Measurements from ENCODE around the gene FNDC3B. TPM values are rescaled to one million over a fixed set of nuclear protein-coding genes. Genes with fewer than 3 reads are reported as not detected.

FNDC3B gene
- total and polyA plus RNA-seq, 2 of the 8 experiments (the other 6 are each of a cell fraction or from before 2014, with no cell fraction given), result 14.1 to 44.4 TPM

DNA sequence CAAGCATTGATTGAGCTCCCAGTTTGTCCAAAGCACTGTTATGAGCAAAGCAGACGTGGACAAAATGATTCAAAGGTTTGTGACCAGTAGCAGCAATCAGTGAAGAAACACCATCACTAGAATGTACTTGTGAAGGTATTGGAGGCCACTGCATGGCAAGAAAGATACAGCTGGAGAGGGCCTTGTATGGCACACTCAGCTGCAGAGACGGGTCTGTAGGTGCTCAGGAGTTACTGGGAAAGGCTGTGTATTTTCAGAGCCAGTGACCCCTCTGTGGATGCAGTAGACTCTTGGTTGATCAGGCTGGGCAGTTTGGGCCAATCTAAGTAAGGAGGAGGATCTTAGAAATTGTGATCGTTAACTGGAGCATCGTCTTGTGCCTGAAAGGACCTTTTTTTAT is 288.9 kb downstream of the FNDC3B start:
- Histone ChIP-seq H3K18ac (ENCODE audit: extremely low read depth, low read length) (no peak overlapping the region), H3K23me2 (ENCODE audit: low read depth, low read length) (no peaks in the 10 kb centered on the region), H3K4me2 (ENCODE audit: insufficient read depth in 1 of 2, low read depth in 2 of 2, low read length in 2 of 2) (no peak overlapping the region), H3K56ac (replicated peaks; ENCODE audit: insufficient read length, low read depth, low read length) (no peak overlapping the region), H2BK12ac (ENCODE audit: low read depth, low read length) (no peak overlapping the region), H4K91ac (replicated peaks; ENCODE audit: insufficient read length, low read length) (no peak overlapping the region), H3K4me3 (ENCODE audit: extremely low read depth in 1 of 4, insufficient read depth in 2 of 4, low read depth in 3 of 4, low read length in 4 of 4) (no peak overlapping the region), H3K9ac (replicated peaks in 1 of 4; ENCODE audit: extremely low read depth in 1 of 4, low read depth in 3 of 4, low read length in 3 of 4) (no peak overlapping the region), H3K9me3 (ENCODE audit: insufficient read depth in 2 of 2, low read depth in 1 of 2, low read length in 1 of 2) (no peaks in the 10 kb centered on the region), H4K5ac (ENCODE audit: insufficient read length, low read depth, low read length) (no peak overlapping the region), H3K23ac (ENCODE audit: insufficient read length) (no peak overlapping the region), H3K79me2 (ENCODE audit: control insufficient read depth in 1 of 2, insufficient read depth in 2 of 2, low read length in 2 of 2) (no peaks in the 10 kb centered on the region), H3K79me1 (ENCODE audit: low read depth, low read length) (no peaks in the 10 kb centered on the region; the same call in 1 of the 2 replicates), H2BK15ac (ENCODE audit: low read length) (no peak overlapping the region), H2AK5ac (ENCODE audit: low read depth, low read length) (no peak overlapping the region), H4K8ac (ENCODE audit: extremely low read depth, insufficient read depth, low read length) (no peak overlapping the region), H3K4me1 (replicated peaks in 1 of 4; ENCODE audit: control insufficient read depth in 3 of 4, insufficient read depth in 4 of 4, low read length in 3 of 4) (no peaks in the 10 kb centered on the region), H3K27me3 (replicated peaks in 1 of 4; ENCODE audit: control insufficient read depth in 3 of 4, extremely low read depth in 1 of 4, insufficient read depth in 3 of 4, low read length in 3 of 4) (no peaks in the 10 kb centered on the region), H2BK120ac (replicated peaks; ENCODE audit: low read depth, low read length) (no peak overlapping the region), H3K27ac (ENCODE audit: low read depth, low read length) (no peak overlapping the region), H2AFZ (ENCODE audit: low read length) (no peak overlapping the region), H3K36me3 (ENCODE audit: control insufficient read depth in 2 of 4, insufficient read depth in 4 of 4, low read length in 3 of 4) (peaks cover 3 to 30% (median 13%) of the 10 kb centered on the region in 4 experiments; a peak in 7 of 8 replicates), H3K4ac (replicated peaks; ENCODE audit: insufficient read length, low read depth, low read length) (no peak overlapping the region), H4K20me1 (replicated peaks in 1 of 2; ENCODE audit: control insufficient read depth in 1 of 2, insufficient read depth in 2 of 2, low read length in 2 of 2) (no peaks in the 10 kb centered on the region), H3K14ac (ENCODE audit: insufficient read length) (no peak overlapping the region), H2BK5ac (ENCODE audit: low read depth, low read length) (no peak overlapping the region), H2BK20ac (ENCODE audit: low read length) (no peak overlapping the region)
- FAIRE-seq (no peak), DNase-seq (ENCODE audit: low read depth in 1 of 2, low spot score in 2 of 2) (no peak)
- CTCF ChIA-PET (ENCODE audit: partially characterized antibody), result interaction anchor here (1.1 to 3.0 kb wide), 9 partner anchors 10 to 454 kb away, joined by 3 to 20 read pairs (median 5); no protein-coding TSS in a partner anchor
- POLR2A ChIA-PET (ENCODE audit: partially characterized antibody), result no interaction called here
- 90% methylated on average over 4 of the region's 4 CpGs; no CpG with 5 or more reads in 1 of the 2 experiments for WGBS, 2 experiments (ENCODE audit: extremely low coverage in 1 of 2, insufficient coverage in 1 of 2, insufficient read length in 1 of 2, insufficient replicate concordance in 2 of 2, low coverage in 1 of 2, low lambda C conversion rate in 2 of 2, missing lambda C conversion rate in 1 of 2)
- TF ChIP-seq JUN (IDR thresholded peaks at IDR 0.05; ENCODE audit: low read depth, low read length) (no peak), JUND (IDR thresholded peaks at IDR 0.05; ENCODE audit: low read length) (no peak), RXRA (IDR thresholded peaks at IDR 0.05; ENCODE audit: insufficient read depth, low read depth, low read length) (no peak), SP4 (IDR thresholded peaks at IDR 0.05; ENCODE audit: low read length) (no peak), TAF7 (optimal IDR thresholded peaks at IDR 0.05; ENCODE audit: borderline replicate concordance, low read depth, low read length) (no peak), POLR2A (IDR thresholded peaks at IDR 0.05; ENCODE audit: control extremely low read depth in 1 of 2, low read depth in 2 of 2, low read length in 2 of 2) (no peak), RFX5 (IDR thresholded peaks at IDR 0.05; ENCODE audit: borderline replicate concordance, low read depth, low read length) (no peak), SRF (IDR thresholded peaks at IDR 0.05; ENCODE audit: low read depth, low read length) (no peak), CREB1 (IDR thresholded peaks at IDR 0.05) (no peak), CHD1 (IDR thresholded peaks at IDR 0.05; ENCODE audit: low read depth, low read length) (no peak), SUZ12 (IDR thresholded peaks at IDR 0.05; ENCODE audit: low read length) (no peak), RBBP5 (IDR thresholded peaks at IDR 0.05; ENCODE audit: borderline replicate concordance, low read depth, low read length) (no peak), CHD2 (IDR thresholded peaks at IDR 0.05; ENCODE audit: low read length) (no peak), HDAC2 (IDR thresholded peaks at IDR 0.05; ENCODE audit: borderline replicate concordance in 1 of 2, low read depth in 2 of 2, low read length in 2 of 2) (no peak), YY1 (IDR thresholded peaks at IDR 0.05; ENCODE audit: low read depth, low read length) (no peak)
- TF ChIP-seq, protein P1, sequence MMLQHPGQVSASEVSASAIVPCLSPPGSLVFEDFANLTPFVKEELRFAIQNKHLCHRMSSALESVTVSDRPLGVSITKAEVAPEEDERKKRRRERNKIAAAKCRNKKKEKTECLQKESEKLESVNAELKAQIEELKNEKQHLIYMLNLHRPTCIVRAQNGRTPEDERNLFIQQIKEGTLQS (IDR thresholded peaks at IDR 0.05; ENCODE audit: insufficient read depth, low read depth, low read length), result no peak
